ENCODE results near the gene FHAD1.

FHAD1 gene

GRCh38 chr1:15353839-15354579 lies 107.0 kb downstream of the FHAD1 start:
- H3K4me2 ChIP-seq (ENCODE audit: low read length) = no peak overlapping the region
- TF ChIP-seq CTCF (IDR thresholded peaks at IDR 0.05; ENCODE audit: low read length) = no peak
- TF ChIP-seq EZH2 (IDR thresholded peaks at IDR 0.05; ENCODE audit: borderline replicate concordance, low read length) = no peak
- H3K27ac ChIP-seq (ENCODE audit: low read depth, low read length, poor library complexity, severe bottlenecking) = no peak overlapping the region
- H3K4me3 ChIP-seq (ENCODE audit: low read depth, low read length, poor library complexity, severe bottlenecking) = no peak overlapping the region
- no peak overlapping the region for H2AFZ ChIP-seq (ENCODE audit: low read length)
- H3K79me2 ChIP-seq (ENCODE audit: insufficient read depth, low read length) = no peaks in the 10 kb centered on the region
- no peaks in the 10 kb centered on the region; the same call in 1 of the 2 replicates for H3F3A ChIP-seq (ENCODE audit: insufficient read depth, low read length)
- H3K9me2 ChIP-seq (ENCODE audit: low read depth, low read length) = no peaks in the 10 kb centered on the region
- H3K36me3 ChIP-seq (ENCODE audit: insufficient read depth, low read length) = no peaks in the 10 kb centered on the region
- no peaks in the 10 kb centered on the region; the same call in 1 of the 2 replicates for H3K27me3 ChIP-seq (ENCODE audit: insufficient read depth, low read length)
- H3K9ac ChIP-seq (ENCODE audit: low read length) = no peak overlapping the region
- no peaks in the 10 kb centered on the region for H4K20me1 ChIP-seq (ENCODE audit: insufficient read depth, low read length)
- no peaks in the 10 kb centered on the region for H3K9me3 ChIP-seq (ENCODE audit: low read length)
- H3K4me1 ChIP-seq (ENCODE audit: insufficient read depth, low read length, severe bottlenecking) = no peaks in the 10 kb centered on the region

GRCh38 chr1:15354580-15354965 lies 107.5 kb downstream of the FHAD1 start:
- no peak overlapping the region for H3K4me3 ChIP-seq (ENCODE audit: low read depth, low read length, poor library complexity, severe bottlenecking)
- no peak for TF ChIP-seq EZH2 (IDR thresholded peaks at IDR 0.05; ENCODE audit: borderline replicate concordance, low read length)
- TF ChIP-seq CTCF (IDR thresholded peaks at IDR 0.05; ENCODE audit: low read length) = no peak
- H4K20me1 ChIP-seq (ENCODE audit: insufficient read depth, low read length) = no peaks in the 10 kb centered on the region
- no peaks in the 10 kb centered on the region for H3K9me3 ChIP-seq (ENCODE audit: low read length)
- no peak overlapping the region for H2AFZ ChIP-seq (ENCODE audit: low read length)
- no peaks in the 10 kb centered on the region for H3K9me2 ChIP-seq (ENCODE audit: low read depth, low read length)
- H3K9ac ChIP-seq (ENCODE audit: low read length) = no peak overlapping the region
- H3K27ac ChIP-seq (ENCODE audit: low read depth, low read length, poor library complexity, severe bottlenecking) = no peak overlapping the region
- no peak overlapping the region for H3K4me2 ChIP-seq (ENCODE audit: low read length)
- H3K27me3 ChIP-seq (ENCODE audit: insufficient read depth, low read length) = no peaks in the 10 kb centered on the region; the same call in 1 of the 2 replicates
- H3K79me2 ChIP-seq (ENCODE audit: insufficient read depth, low read length) = no peaks in the 10 kb centered on the region
- no peaks in the 10 kb centered on the region for H3K36me3 ChIP-seq (ENCODE audit: insufficient read depth, low read length)
- H3F3A ChIP-seq (ENCODE audit: insufficient read depth, low read length) = no peaks in the 10 kb centered on the region; the same call in 1 of the 2 replicates
- H3K4me1 ChIP-seq (ENCODE audit: insufficient read depth, low read length, severe bottlenecking) = no peaks in the 10 kb centered on the region

- no peaks in the 10 kb centered on the region for H3K36me3 ChIP-seq (ENCODE audit: insufficient read depth, low read length)
- H3K79me2 ChIP-seq (ENCODE audit: insufficient read depth, low read length) = no peaks in the 10 kb centered on the region
- TF ChIP-seq CTCF (IDR thresholded peaks at IDR 0.05; ENCODE audit: low read length) (no peak), EZH2 (IDR thresholded peaks at IDR 0.05; ENCODE audit: borderline replicate concordance, low read length) (no peak)
- no peaks in the 10 kb centered on the region for H4K20me1 ChIP-seq (ENCODE audit: insufficient read depth, low read length)
- H3K27me3 ChIP-seq (ENCODE audit: insufficient read depth, low read length) = no peaks in the 10 kb centered on the region; the same call in 1 of the 2 replicates
- no peak overlapping the region for H3K4me3 ChIP-seq (ENCODE audit: low read depth, low read length, poor library complexity, severe bottlenecking)
- no peak overlapping the region for H3K9ac ChIP-seq (ENCODE audit: low read length)
- H3K27ac ChIP-seq (ENCODE audit: low read depth, low read length, poor library complexity, severe bottlenecking) = no peak overlapping the region
- H2AFZ ChIP-seq (ENCODE audit: low read length) = no peak overlapping the region
- no peaks in the 10 kb centered on the region for H3K9me2 ChIP-seq (ENCODE audit: low read depth, low read length)
- H3K9me3 ChIP-seq (ENCODE audit: low read length) = no peaks in the 10 kb centered on the region
- no peaks in the 10 kb centered on the region; the same call in 1 of the 2 replicates for H3F3A ChIP-seq (ENCODE audit: insufficient read depth, low read length)
- H3K4me2 ChIP-seq (ENCODE audit: low read length) = no peak overlapping the region
- no peaks in the 10 kb centered on the region for H3K4me1 ChIP-seq (ENCODE audit: insufficient read depth, low read length, severe bottlenecking)
Observed at GRCh38 chr1:15355968-15356625, 109.1 kb downstream of the FHAD1 start.

Data from OCI-LY1 (cell line).